Right lobe of liver (tissue), 6 donors: Measurements from ENCODE around the gene LCN10. TPM values are rescaled to one million over a fixed set of nuclear protein-coding genes. Genes with fewer than 3 reads are reported as not detected.
A peak's percentile ranks its signal among the peaks of the same experiment; 100 is the strongest.

Source experiments
- ATAC-seq, 4 donors: fragments of 200-7000 bp; cut with Tn5 transposase; one replicate each; pipeline ENCODE4 v1.9.1; 2020; ENCODE audit warnings: mild to moderate bottlenecking in 4 of 4, moderate library complexity in 4 of 4
- DNase-seq, 3 donors: peaks; one replicate each; pipeline ENCODE4 v3.0.0-alpha.2; 2020
- H3K27ac ChIP-seq, 3 donors: fragments of 200-600 bp; one replicate each; pipeline ENCODE4 v1.8.0; 2022
- H3K27me3 ChIP-seq, 2 donors: fragments of 200-600 bp; one replicate each; pipeline ENCODE4 v1.8.0; 2022
- H3K36me3 ChIP-seq, 4 donors: fragments of 200-600 bp; sonication (generic) in 1 of 4; one replicate each; pipeline versions ENCODE4 v1.5.1 to v1.8.0; 2017 to 2022; ENCODE audit warnings: control low read depth in 1 of 4
- H3K4me1 ChIP-seq, 4 donors: fragments of 200-600 bp; sonication (generic) in 1 of 4; one replicate each; pipeline versions ENCODE4 v1.5.1 to v1.8.0; 2017 to 2022; ENCODE audit warnings: control low read depth in 1 of 4
- H3K4me3 ChIP-seq, 3 donors: fragments of 200-600 bp; one replicate each; pipeline ENCODE4 v1.8.0; 2022
- H3K9me3 ChIP-seq, 4 donors: fragments of 200-600 bp; sonication (generic) in 1 of 4; one replicate each; pipeline versions ENCODE4 v1.5.1 to v1.8.0; 2017 to 2022; ENCODE audit warnings: control low read depth in 1 of 4
- CTCF ChIP-seq, 4 donors: fragments of 200-600 bp in 3 of 4; fragments of 450-650 bp in 1 of 4; IDR thresholded peaks; one replicate each; pipeline versions ENCODE4 v1.5.1 to v1.8.0; 2016 to 2022; ENCODE audit warnings: antibody characterized with exemption in 4 of 4, mild to moderate bottlenecking in 2 of 4
- POLR2A ChIP-seq: fragments of 450-650 bp; IDR thresholded peaks from one replicate; pipeline ENCODE4 v1.6.1; 2017; ENCODE audit warnings: antibody characterized with exemption, mild to moderate bottlenecking
- WGBS: methylation state at CpG from one replicate; pipeline ENCODE4 v1.1.6; 2018; ENCODE audit warnings: low coverage, low lambda C conversion rate; ENCODE audit not compliant: insufficient coverage; ENCODE audit errors: missing lambda C conversion rate; 5-methylcytosine and 5-hydroxymethylcytosine counted together
- intact Hi-C, 2 donors: fragments of 100-400 bp; cut with DNase I; formaldehyde crosslinking; loops; one replicate each; pipeline versions ENCODE4 v1.11.2 to v1.14.1; 2022
- total RNA-seq, 6 experiments: library from RNA; depleted of rRNA in 2 of 6; stranded (reverse); fragments of >200 nt in 2 of 6; fragmentation: NEBNext Ultra II Directional in 3 of 6; extraction: Animal tissue kit (Norgen Biotek cat#: 25700) in 3 of 6; gene quantifications; one replicate each; pipeline versions ENCODE4 v1.1.0 to v1.2.4, GENCODE V29; 2016 to 2023
- donor health status: DM: no; HTN: yes; CAD: no.
- donor health status: DM: no; HTN: no; CAD: no.
- donor health status: DM: no; HTN: no; CAD: no.
- donor health status: DM: no; HTN: yes; CAD: no.
- donor health status: DM: no; HTN: yes; CAD: no.

LCN10 gene
- total RNA-seq, 6 experiments from 2014 or later, result 0.23 to 0.81 (median 0.32) TPM; not detected in 2

GRCh38 chr9:136693490-136694162 lies 49.1 kb downstream of the LCN10 start:
- H3K4me3 ChIP-seq, result no peak overlapping the region
- no peaks in the 10 kb centered on the region for H3K9me3 ChIP-seq
- ATAC-seq (peak; percentile 41 to 64 (median 50)), DNase-seq (peak; percentile 86 to 91 (median 91))
- 18% methylated on average over 7 of the region's 15 CpGs for WGBS
- H3K4me1 ChIP-seq, result peaks cover 0 to 85% (median 42%) of the 10 kb centered on the region in 4 donors
- TF ChIP-seq POLR2A (no peak), CTCF (IDR thresholded peaks at IDR 0.05) (no peak)
- no peaks in the 10 kb centered on the region for H3K36me3 ChIP-seq
- no peaks in the 10 kb centered on the region for H3K27me3 ChIP-seq
- intact Hi-C loops, result no loop called here
- peak overlapping the region in 2 of 3 donors; percentile 30 to 38 for H3K27ac ChIP-seq

- Histone ChIP-seq H3K4me3 (no peak overlapping the region), H3K4me1 (peaks cover 0 to 86% (median 42%) of the 10 kb centered on the region in 4 donors), H3K27ac (peak overlapping the region in 2 of 3 donors; percentile 30 to 38), H3K36me3 (no peaks in the 10 kb centered on the region), H3K9me3 (no peaks in the 10 kb centered on the region), H3K27me3 (no peaks in the 10 kb centered on the region)
- no peak for DNase-seq
- TF ChIP-seq POLR2A (no peak), CTCF (IDR thresholded peaks at IDR 0.05) (peak in 1 of 4 donors; percentile 3)
- intact Hi-C loops, result no loop called here
- 62% methylated on average over 12 of the region's 14 CpGs for WGBS
- no peak for ATAC-seq
Observed at GRCh38 chr9:136693135-136693489, 49.6 kb downstream of the LCN10 start.

- intact Hi-C loops, result no loop called here
- ATAC-seq, result no peak
- no peak for TF ChIP-seq CTCF (IDR thresholded peaks at IDR 0.05)
- no peak for TF ChIP-seq POLR2A
- peak in 1 of 3 donors; percentile 56 for DNase-seq
- H3K27ac ChIP-seq, result no peak overlapping the region
- 73% methylated on average over 5 of the region's 46 CpGs for WGBS
- no peaks in the 10 kb centered on the region for H3K27me3 ChIP-seq
- H3K4me3 ChIP-seq, result no peak overlapping the region
- H3K9me3 ChIP-seq, result no peaks in the 10 kb centered on the region
- no peaks in the 10 kb centered on the region for H3K36me3 ChIP-seq
- peaks cover 0 to 85% (median 43%) of the 10 kb centered on the region in 4 donors for H3K4me1 ChIP-seq
Observed at GRCh38 chr9:136692185-136693134, 50.3 kb downstream of the LCN10 start.

GRCh38 chr9:136691316-136692184 lies 51.2 kb downstream of the LCN10 start:
- no peaks in the 10 kb centered on the region for H3K36me3 ChIP-seq
- no peak overlapping the region for H3K27ac ChIP-seq
- H3K9me3 ChIP-seq, result no peaks in the 10 kb centered on the region
- H3K27me3 ChIP-seq, result no peaks in the 10 kb centered on the region
- H3K4me1 ChIP-seq, result peaks cover 0 to 83% (median 42%) of the 10 kb centered on the region in 4 donors
- intact Hi-C loops, result no loop called here
- WGBS, result 84% methylated on average over 4 of the region's 29 CpGs
- no peak overlapping the region for H3K4me3 ChIP-seq
- no peak for TF ChIP-seq CTCF (IDR thresholded peaks at IDR 0.05)
- TF ChIP-seq POLR2A, result no peak
- DNase-seq (no peak), ATAC-seq (no peak)
